Measurements from ENCODE around the gene MUSK.
"Not testable (repeated sequence)": the region's sequence is repeated elsewhere in the genome, so short reads cannot be mapped to it uniquely, and the experiment has no call there.

Gene MUSK

GRCh38 chr9:110810262-110810976 is 141.8 kb downstream of the MUSK start:
- DNase-seq (ENCODE audit: low spot score) = no peak

GRCh38 chr9:110812886-110813285 is 144.3 kb downstream of the MUSK start:
- DNase-seq (ENCODE audit: low spot score) = no peak

- no peak for DNase-seq (ENCODE audit: low spot score)
Measured at GRCh38 chr9:110814159-110814558, 145.6 kb downstream of the MUSK start.

- DNase-seq (ENCODE audit: low spot score) = no peak
Measured at GRCh38 chr9:110815361-110815760, 146.8 kb downstream of the MUSK start.

- DNase-seq (ENCODE audit: low spot score) = no peak
Measured at GRCh38 chr9:110820381-110820780, 151.8 kb downstream of the MUSK start.

- DNase-seq (ENCODE audit: low spot score) = no peak
Measured at GRCh38 chr9:110821064-110821463, 152.5 kb downstream of the MUSK start.

- DNase-seq (ENCODE audit: low spot score) = not testable (repeated sequence)
Measured at GRCh38 chr9:110825129-110825528, 156.5 kb downstream of the MUSK start.

GRCh38 chr9:110825950-110826349 is 157.4 kb downstream of the MUSK start:
- DNase-seq (ENCODE audit: low spot score) = no peak

- DNase-seq (ENCODE audit: low spot score) = not testable (repeated sequence)
Measured at GRCh38 chr9:110826400-110826799, 157.8 kb downstream of the MUSK start.

GRCh38 chr9:110828264-110828663 is 159.7 kb downstream of the MUSK start:
- no peak for DNase-seq (ENCODE audit: low spot score)

- DNase-seq (ENCODE audit: low spot score) = no peak
Measured at GRCh38 chr9:110830495-110830894, 161.9 kb downstream of the MUSK start.

GRCh38 chr9:110832926-110833325 is 164.3 kb downstream of the MUSK start:
- no peak for DNase-seq (ENCODE audit: low spot score)

- no peak for DNase-seq (ENCODE audit: low spot score)
Measured at GRCh38 chr9:110835404-110835803, 166.8 kb downstream of the MUSK start.

GRCh38 chr9:110835859-110836271 is 167.3 kb downstream of the MUSK start:
- no peak for DNase-seq (ENCODE audit: low spot score)

GRCh38 chr9:110837401-110838005 is 168.9 kb downstream of the MUSK start:
- DNase-seq (ENCODE audit: low spot score) = no peak

- DNase-seq (ENCODE audit: low spot score) = no peak
Measured at GRCh38 chr9:110842169-110842568, 173.6 kb downstream of the MUSK start.

GRCh38 chr9:110842986-110843385 is 174.4 kb downstream of the MUSK start:
- DNase-seq (ENCODE audit: low spot score) = no peak

GRCh38 chr9:110844121-110844520 is 175.5 kb downstream of the MUSK start:
- DNase-seq (ENCODE audit: low spot score) = no peak

- DNase-seq (ENCODE audit: low spot score) = no peak
Measured at GRCh38 chr9:110846215-110846614, 177.6 kb downstream of the MUSK start.

GRCh38 chr9:110847671-110848070 is 179.1 kb downstream of the MUSK start:
- DNase-seq (ENCODE audit: low spot score) = no peak

GRCh38 chr9:110850401-110851135 is 182.0 kb downstream of the MUSK start:
- DNase-seq (ENCODE audit: low spot score) = no peak
